ENCODE data around the gene RHBDL2. TPM values are rescaled to one million over a fixed set of nuclear protein-coding genes. Genes with fewer than 3 reads are reported as not detected.

The RHBDL2 gene
- total and polyA plus RNA-seq, 2 experiments from 2014 or later, result 0.90 to 1.2 TPM

- TF ChIP-seq STAT1 (IDR thresholded peaks at IDR 0.05; ENCODE audit: unreplicated experiment) (no peak), REST (IDR thresholded peaks at IDR 0.05; ENCODE audit: unreplicated experiment) (no peak), ETS1 (IDR thresholded peaks at IDR 0.05) (no peak), ZNF114 (CRISPR knock-in tag; IDR thresholded peaks at IDR 0.05) (no peak), JUNB (IDR thresholded peaks at IDR 0.05; ENCODE audit: unreplicated experiment) (no peak), NANOG (IDR thresholded peaks at IDR 0.05; ENCODE audit: borderline replicate concordance) (no peak), CREB1 (CRISPR knock-in tag; IDR thresholded peaks at IDR 0.05; ENCODE audit: low read depth) (no peak)
Measured at GRCh38 chr1:38918568-38918967, 23.1 kb downstream of the RHBDL2 start (continued).

- H3K27me3 Mint-ChIP-seq (ENCODE audit: insufficient read depth, low read depth, poor library complexity), result no peaks in the 10 kb centered on the region
- ATAC-seq, result no peak
- TF ChIP-seq JUNB (IDR thresholded peaks at IDR 0.05; ENCODE audit: unreplicated experiment) (no peak), ETS1 (IDR thresholded peaks at IDR 0.05) (no peak), CTCF (conservative IDR thresholded peaks at IDR 0.05; ENCODE audit: low read depth in 2 of 2) (no peak), ZNF114 (CRISPR knock-in tag; IDR thresholded peaks at IDR 0.05) (no peak), ZNF331 (CRISPR knock-in tag; IDR thresholded peaks at IDR 0.05; ENCODE audit: low read depth) (no peak), CREB1 (CRISPR knock-in tag; IDR thresholded peaks at IDR 0.05; ENCODE audit: low read depth) (no peak), REST (IDR thresholded peaks at IDR 0.05; ENCODE audit: unreplicated experiment) (no peak), NANOG (IDR thresholded peaks at IDR 0.05; ENCODE audit: borderline replicate concordance) (no peak), EZH2 (IDR thresholded peaks at IDR 0.05; ENCODE audit: low read depth, unreplicated experiment) (no peak), EZH2phosphoT487 (IDR thresholded peaks at IDR 0.05; ENCODE audit: unreplicated experiment) (no peak), STAT1 (IDR thresholded peaks at IDR 0.05; ENCODE audit: unreplicated experiment) (no peak), POLR2AphosphoS5 (IDR thresholded peaks at IDR 0.05; ENCODE audit: low read depth) (no peak)
Measured at GRCh38 chr1:38917772-38918171, 23.9 kb downstream of the RHBDL2 start.

More at GRCh38 chr1:38917772-38918171, 23.9 kb downstream of the RHBDL2 start:
- Mint-ChIP-seq H3K36me3 (ENCODE audit: low read depth) (no peaks in the 10 kb centered on the region), H3K4me1 (peaks cover 5% of the 10 kb centered on the region; the same call in 2 of the 3 replicates), H3K27ac (no peak overlapping the region), H3K4me3 (no peak overlapping the region), H3K9me3 (no peaks in the 10 kb centered on the region)
- Histone ChIP-seq H3K4me1 (ENCODE audit: insufficient read depth) (no peaks in the 10 kb centered on the region), H2AFZ (no peak overlapping the region), H3K27me3 (ENCODE audit: insufficient read depth) (no peaks in the 10 kb centered on the region), H3K4me3 (no peak overlapping the region), H3K4me2 (no peak overlapping the region), H3K9me2 (ENCODE audit: insufficient read depth) (no peaks in the 10 kb centered on the region), H3F3A (replicated peaks; ENCODE audit: low read depth) (no peaks in the 10 kb centered on the region), H3K27ac (ENCODE audit: low read depth) (no peak overlapping the region), H3K36me3 (ENCODE audit: insufficient read depth) (no peaks in the 10 kb centered on the region), H4K20me1 (replicated peaks; ENCODE audit: insufficient read depth) (no peaks in the 10 kb centered on the region), H3K79me2 (replicated peaks; ENCODE audit: insufficient read depth) (no peaks in the 10 kb centered on the region)
- no peak for DNase-seq (ENCODE audit: low spot score)
